ENCODE data around the gene DACH2. TPM values are rescaled to one million over a fixed set of nuclear protein-coding genes. Genes with fewer than 3 reads are reported as not detected.

The DACH2 gene
- total RNA-seq (ENCODE audit: low replicate concordance) = 0.11 and 0.25 TPM in 2 replicates

- H3K4me3 Mint-ChIP-seq = peak within 1 kb of the TSS; percentile 88
- peak within 1 kb of the TSS; percentile 61 for H2AFZ ChIP-seq (replicated peaks)
- H3K9ac ChIP-seq = no peak within 1 kb of the TSS
- H3K36me3 Mint-ChIP-seq = no peaks in the 10 kb centered on the region
- H3K27me3 Mint-ChIP-seq (ENCODE audit: insufficient read depth, low read depth) = peaks cover 7% of the 10 kb centered on the region
- H3K4me1 Mint-ChIP-seq = peaks cover 9% of the 10 kb centered on the region
- H3K79me2 ChIP-seq (ENCODE audit: low read depth) = no peaks in the 10 kb centered on the region
- peak within 1 kb of the TSS; percentile 51 for H3K4me3 ChIP-seq
- no peaks in the 10 kb centered on the region for H3K9me3 Mint-ChIP-seq
- H3K9me3 ChIP-seq (ENCODE audit: low read depth) = peaks cover 5% of the 10 kb centered on the region
- H3K27ac Mint-ChIP-seq = no peak within 1 kb of the TSS
- peak; percentile 89 for DNase-seq (ENCODE audit: low spot score)
- peaks cover 61% of the 10 kb centered on the region for H3K27me3 ChIP-seq
- no peaks in the 10 kb centered on the region for H3F3A ChIP-seq (ENCODE audit: low read depth)
- no peak for TF ChIP-seq CTCF (IDR thresholded peaks at IDR 0.05)
- peak; percentile 6 for TF ChIP-seq EZH2 (IDR thresholded peaks at IDR 0.05)
- peaks cover 7% of the 10 kb centered on the region for H3K4me1 ChIP-seq
- H3K27ac ChIP-seq = no peak within 1 kb of the TSS
- H4K20me1 ChIP-seq (ENCODE audit: low read depth) = no peaks in the 10 kb centered on the region
- peak within 1 kb of the TSS; percentile 77 for H3K4me2 ChIP-seq
- no peaks in the 10 kb centered on the region for H3K36me3 ChIP-seq
Measured at GRCh38 chrX:86148024-86148511, at the start of gene DACH2. TSS of gene DACH2 (plus strand) at chrX:86148451.

DNA sequence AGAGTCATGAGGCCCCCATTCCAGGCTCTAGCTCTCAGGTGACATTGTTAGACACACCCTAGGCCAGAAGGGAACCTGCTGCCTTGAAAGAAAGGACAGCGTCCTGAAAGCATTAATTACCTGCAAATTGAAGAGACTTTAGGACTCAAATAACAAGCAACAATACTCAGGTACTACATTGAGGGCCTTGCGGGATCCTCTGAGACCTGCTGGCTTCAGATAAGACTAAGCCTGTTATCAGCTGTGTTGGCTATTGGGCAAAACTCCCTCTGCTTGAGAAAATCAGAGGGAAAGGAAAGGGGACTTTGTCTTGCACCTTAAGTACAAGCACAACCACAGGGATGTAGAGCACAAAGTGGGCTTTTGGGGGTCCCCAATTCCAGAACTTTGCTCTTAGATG, 45.9 kb upstream of the DACH2 start:
- H3K4me2 ChIP-seq = no peak overlapping the region
- H3K9ac ChIP-seq = no peak overlapping the region
- no peak overlapping the region for H3K27ac ChIP-seq
- H3F3A ChIP-seq (ENCODE audit: low read depth) = no peaks in the 10 kb centered on the region
- peaks cover 4% of the 10 kb centered on the region for H3K9me3 ChIP-seq (ENCODE audit: low read depth)
- Mint-ChIP-seq H3K36me3 (no peaks in the 10 kb centered on the region), H3K27ac (no peak overlapping the region), H3K4me3 (no peak overlapping the region), H3K27me3 (ENCODE audit: insufficient read depth, low read depth) (peaks cover 2% of the 10 kb centered on the region), H3K4me1 (no peaks in the 10 kb centered on the region), H3K9me3 (peaks cover 12% of the 10 kb centered on the region)
- no peaks in the 10 kb centered on the region for H4K20me1 ChIP-seq (ENCODE audit: low read depth)
- TF ChIP-seq CTCF (IDR thresholded peaks at IDR 0.05) (no peak), EZH2 (IDR thresholded peaks at IDR 0.05) (no peak), EZH2phosphoT487 (IDR thresholded peaks at IDR 0.05) (no peak)
- no peak overlapping the region for H2AFZ ChIP-seq (replicated peaks)
- H3K4me3 ChIP-seq = no peak overlapping the region
- DNase-seq (ENCODE audit: low spot score) = no peak
- no peaks in the 10 kb centered on the region for H3K36me3 ChIP-seq
- H3K79me2 ChIP-seq (ENCODE audit: low read depth) = no peaks in the 10 kb centered on the region
- H3K4me1 ChIP-seq = no peaks in the 10 kb centered on the region
- no peaks in the 10 kb centered on the region for H3K27me3 ChIP-seq

DNA sequence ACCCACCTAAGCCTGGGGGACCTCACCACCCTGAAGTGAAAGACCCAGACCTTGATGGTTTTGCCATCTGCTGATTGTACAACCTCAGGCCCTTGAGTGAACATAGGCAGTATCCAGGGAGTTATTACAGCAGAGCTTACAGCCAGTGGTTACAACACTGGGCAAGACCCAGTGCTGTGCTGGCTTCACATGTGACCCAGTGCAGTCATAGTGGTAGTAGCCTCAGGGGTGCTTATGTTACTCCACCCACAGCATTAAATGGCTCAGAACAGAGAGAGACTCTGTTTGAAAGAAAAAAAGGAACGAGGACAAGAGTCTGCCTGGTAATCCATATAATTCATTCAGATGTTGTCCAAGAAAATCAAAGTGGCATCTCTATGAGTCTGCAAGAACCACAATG, 45.2 kb upstream of the DACH2 start:
- no peak overlapping the region for H3K4me3 ChIP-seq
- no peaks in the 10 kb centered on the region for H4K20me1 ChIP-seq (ENCODE audit: low read depth)
- peaks cover 4% of the 10 kb centered on the region for H3K9me3 ChIP-seq (ENCODE audit: low read depth)
- Mint-ChIP-seq H3K27ac (no peak overlapping the region), H3K27me3 (ENCODE audit: insufficient read depth, low read depth) (peaks cover 2% of the 10 kb centered on the region), H3K4me3 (no peak overlapping the region), H3K36me3 (no peaks in the 10 kb centered on the region), H3K4me1 (no peaks in the 10 kb centered on the region), H3K9me3 (peaks cover 12% of the 10 kb centered on the region)
- no peaks in the 10 kb centered on the region for H3K4me1 ChIP-seq
- no peak overlapping the region for H3K9ac ChIP-seq
- H3K27ac ChIP-seq = no peak overlapping the region
- H3K27me3 ChIP-seq = no peaks in the 10 kb centered on the region
- H3K4me2 ChIP-seq = no peak overlapping the region
- H3K79me2 ChIP-seq (ENCODE audit: low read depth) = no peaks in the 10 kb centered on the region
- H2AFZ ChIP-seq (replicated peaks) = no peak overlapping the region
- TF ChIP-seq EZH2phosphoT487 (IDR thresholded peaks at IDR 0.05) = no peak
- no peaks in the 10 kb centered on the region for H3F3A ChIP-seq (ENCODE audit: low read depth)
- DNase-seq (ENCODE audit: low spot score) = no peak
- H3K36me3 ChIP-seq = no peaks in the 10 kb centered on the region

- H3K4me2 ChIP-seq = no peak overlapping the region
- H3K36me3 ChIP-seq = no peaks in the 10 kb centered on the region
- no peak overlapping the region for H3K27ac ChIP-seq
- Mint-ChIP-seq H3K4me1 (no peaks in the 10 kb centered on the region), H3K9me3 (peaks cover 12% of the 10 kb centered on the region), H3K27me3 (ENCODE audit: insufficient read depth, low read depth) (peaks cover 2% of the 10 kb centered on the region), H3K36me3 (no peaks in the 10 kb centered on the region), H3K27ac (no peak overlapping the region), H3K4me3 (no peak overlapping the region)
- H3F3A ChIP-seq (ENCODE audit: low read depth) = no peaks in the 10 kb centered on the region
- H3K9ac ChIP-seq = no peak overlapping the region
- H3K9me3 ChIP-seq (ENCODE audit: low read depth) = peaks cover 4% of the 10 kb centered on the region
- H2AFZ ChIP-seq (replicated peaks) = no peak overlapping the region
- TF ChIP-seq EZH2phosphoT487 (IDR thresholded peaks at IDR 0.05) (no peak), CTCF (IDR thresholded peaks at IDR 0.05) (no peak), EZH2 (IDR thresholded peaks at IDR 0.05) (no peak)
- no peaks in the 10 kb centered on the region for H3K79me2 ChIP-seq (ENCODE audit: low read depth)
- H4K20me1 ChIP-seq (ENCODE audit: low read depth) = no peaks in the 10 kb centered on the region
- DNase-seq (ENCODE audit: low spot score) = no peak
- H3K27me3 ChIP-seq = no peaks in the 10 kb centered on the region
- H3K4me3 ChIP-seq = no peak overlapping the region
- no peaks in the 10 kb centered on the region for H3K4me1 ChIP-seq
Measured at GRCh38 chrX:86104526-86104925, 43.7 kb upstream of the DACH2 start.

Measured in neural progenitor cell (in vitro differentiated cells).